ENCODE results near the gene SAMD7.
A peak's percentile ranks its signal among the peaks of the same experiment; 100 is the strongest.

SAMD7 gene

GRCh38 chr3:169911272-169911671 lies at the start of gene SAMD7:
SAMD7 (plus strand) TSS chr3:169911572; CDS start chr3:169919499, 7,927 bp downstream.
- no peak for DNase-seq (ENCODE audit: low read depth in 2 of 2)

- no peak for DNase-seq (ENCODE audit: low read depth in 2 of 2)
These were observed 49.5 kb upstream of the SAMD7 start for GRCh38 chr3:169861871-169862270.

GRCh38 chr3:169863458-169863899 lies 47.9 kb upstream of the SAMD7 start:
- DNase-seq (ENCODE audit: low read depth in 2 of 2), result peak; percentile 21 to 34

GRCh38 chr3:169864270-169864669 lies 47.1 kb upstream of the SAMD7 start:
- DNase-seq (ENCODE audit: low read depth in 2 of 2), result no peak

- no peak for DNase-seq (ENCODE audit: low read depth in 2 of 2)
These were observed 46.1 kb upstream of the SAMD7 start for GRCh38 chr3:169865176-169865767.

- no peak for DNase-seq (ENCODE audit: low read depth in 2 of 2)
These were observed 43.7 kb upstream of the SAMD7 start for GRCh38 chr3:169867584-169868210.

- no peak for DNase-seq (ENCODE audit: low read depth in 2 of 2)
These were observed 43.0 kb upstream of the SAMD7 start for GRCh38 chr3:169868369-169868768.

- DNase-seq (ENCODE audit: low read depth in 2 of 2), result no peak
These were observed 41.7 kb upstream of the SAMD7 start, which contains the start of gene LRRC31 for GRCh38 chr3:169869484-169870220. LRRC31 (minus strand) TSS chr3:169869935; CDS start chr3:169869807, 128 bp downstream.

- no peak for DNase-seq (ENCODE audit: low read depth in 2 of 2)
These were observed 40.1 kb upstream of the SAMD7 start for GRCh38 chr3:169871129-169871886.

GRCh38 chr3:169879013-169879557 lies 32.3 kb upstream of the SAMD7 start:
- DNase-seq (ENCODE audit: low read depth in 2 of 2), result no peak

GRCh38 chr3:169879845-169880575 lies 31.4 kb upstream of the SAMD7 start:
- no peak for DNase-seq (ENCODE audit: low read depth in 2 of 2)

GRCh38 chr3:169880576-169881250 lies 30.7 kb upstream of the SAMD7 start:
- DNase-seq (ENCODE audit: low read depth in 2 of 2), result no peak

- no peak for DNase-seq (ENCODE audit: low read depth in 2 of 2)
These were observed 24.7 kb upstream of the SAMD7 start for GRCh38 chr3:169886671-169887070.

GRCh38 chr3:169891886-169892285 lies 19.5 kb upstream of the SAMD7 start:
- no peak for DNase-seq (ENCODE audit: low read depth in 2 of 2)

- DNase-seq (ENCODE audit: low read depth in 2 of 2), result no peak
These were observed 17.3 kb upstream of the SAMD7 start for GRCh38 chr3:169894110-169894509.

- DNase-seq (ENCODE audit: low read depth in 2 of 2), result no peak
These were observed 16.3 kb upstream of the SAMD7 start for GRCh38 chr3:169895072-169895471.

GRCh38 chr3:169897284-169897683 lies 14.1 kb upstream of the SAMD7 start:
- DNase-seq (ENCODE audit: low read depth in 2 of 2), result no peak

GRCh38 chr3:169901453-169901852 lies 9.9 kb upstream of the SAMD7 start:
- no peak for DNase-seq (ENCODE audit: low read depth in 2 of 2)

GRCh38 chr3:169905404-169905803 lies 6.0 kb upstream of the SAMD7 start:
- no peak for DNase-seq (ENCODE audit: low read depth in 2 of 2)

- no peak for DNase-seq (ENCODE audit: low read depth in 2 of 2)
These were observed 3.9 kb upstream of the SAMD7 start for GRCh38 chr3:169907476-169907875.

- no peak for DNase-seq (ENCODE audit: low read depth in 2 of 2)
These were observed 3.4 kb upstream of the SAMD7 start for GRCh38 chr3:169907944-169908343.
